Fibroblast of peridontal ligament (primary cell): ENCODE data around the gene NIF3L1.

Source experiments
- DNase-seq: peaks from one replicate; pipeline ENCODE4 v3.0.0-alpha.2; 2010; ENCODE audit errors: extremely low read depth

The NIF3L1 gene

GRCh38 chr2:200888704-200889625, at the start of gene NIF3L1, which contains the start of gene PPIL3:
TSS of gene NIF3L1 (plus strand) at chr2:200889371. CDS start at chr2:200891944, 2,573 bp downstream.
TSS of gene PPIL3 (minus strand) at chr2:200889077. CDS start at chr2:200887615, 1,462 bp downstream.
- peak; percentile 97 for DNase-seq

GRCh38 chr2:200839513-200839912, 49.7 kb upstream of the NIF3L1 start:
- no peak for DNase-seq

GRCh38 chr2:200843993-200844948, 44.9 kb upstream of the NIF3L1 start:
- no peak for DNase-seq

- DNase-seq: no peak
Observed at GRCh38 chr2:200845194-200845593, 44.0 kb upstream of the NIF3L1 start.

- no peak for DNase-seq
Observed at GRCh38 chr2:200845669-200846325, 43.4 kb upstream of the NIF3L1 start.

- DNase-seq: no peak
Observed at GRCh38 chr2:200847269-200847668, 41.9 kb upstream of the NIF3L1 start.

- DNase-seq: no peak
Observed at GRCh38 chr2:200847939-200848338, 41.2 kb upstream of the NIF3L1 start.

GRCh38 chr2:200850512-200851256, 38.5 kb upstream of the NIF3L1 start:
- no peak for DNase-seq

GRCh38 chr2:200851398-200852248, 37.5 kb upstream of the NIF3L1 start:
- no peak for DNase-seq

GRCh38 chr2:200852605-200853004, 36.6 kb upstream of the NIF3L1 start:
- no peak for DNase-seq

GRCh38 chr2:200856806-200857205, 32.4 kb upstream of the NIF3L1 start:
- no peak for DNase-seq

- peak; percentile 72 for DNase-seq
Observed at GRCh38 chr2:200860092-200860795, 28.9 kb upstream of the NIF3L1 start.

- DNase-seq: no peak
Observed at GRCh38 chr2:200861617-200862155, 27.5 kb upstream of the NIF3L1 start.

GRCh38 chr2:200862532-200863000, 26.6 kb upstream of the NIF3L1 start:
- peak; percentile 78 for DNase-seq

- peak; percentile 63 for DNase-seq
Observed at GRCh38 chr2:200863782-200864175, 25.4 kb upstream of the NIF3L1 start.

GRCh38 chr2:200864176-200865034, 24.8 kb upstream of the NIF3L1 start, which contains the start of gene CLK1:
TSS of gene CLK1 (minus strand) at chr2:200864658. CDS start at chr2:200861862, 2,796 bp downstream.
- peak; percentile 91 for DNase-seq

- DNase-seq: no peak
Observed at GRCh38 chr2:200869014-200869413, 20.2 kb upstream of the NIF3L1 start.

- DNase-seq: no peak
Observed at GRCh38 chr2:200871151-200871550, 18.0 kb upstream of the NIF3L1 start.
